HG02840 (cell line): Measurements from ENCODE around the gene ITSN2.

Source experiments
- ATAC-seq: cut with Tn5 transposase; IDR thresholded peaks from one replicate; pipeline ENCODE4 v1.9.1; 2021; ENCODE audit warnings: mild to moderate bottlenecking, moderate library complexity, moderate number of reproducible peaks; ENCODE audit not compliant: unreplicated experiment, low FRiP score

ITSN2 gene

GRCh38 chr2:24190503-24190902 lies 169.8 kb downstream of the ITSN2 start:
- no peak for ATAC-seq

DNA sequence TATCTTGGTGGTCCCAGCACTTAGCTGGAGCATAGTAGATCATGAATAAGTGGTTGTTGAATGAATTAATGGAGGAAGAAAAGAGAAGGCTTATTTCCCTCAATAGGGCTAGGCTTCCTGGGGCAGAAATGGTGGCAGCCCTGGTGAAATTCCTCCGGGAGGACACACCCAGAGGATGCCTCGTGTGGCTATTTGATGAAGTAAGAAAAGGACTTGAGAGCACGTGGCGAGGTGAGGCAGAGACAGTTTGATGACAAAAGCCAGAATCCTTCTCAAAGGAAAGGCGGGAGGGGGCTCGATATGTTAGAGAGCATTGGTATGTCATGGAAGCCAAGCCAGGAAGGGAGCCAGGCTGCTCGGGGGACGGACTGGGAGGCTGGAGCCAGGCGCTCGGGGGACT lies 170.8 kb downstream of the ITSN2 start:
- no peak for ATAC-seq

- ATAC-seq = no peak
These were observed 176.8 kb downstream of the ITSN2 start for GRCh38 chr2:24183366-24184069.

DNA sequence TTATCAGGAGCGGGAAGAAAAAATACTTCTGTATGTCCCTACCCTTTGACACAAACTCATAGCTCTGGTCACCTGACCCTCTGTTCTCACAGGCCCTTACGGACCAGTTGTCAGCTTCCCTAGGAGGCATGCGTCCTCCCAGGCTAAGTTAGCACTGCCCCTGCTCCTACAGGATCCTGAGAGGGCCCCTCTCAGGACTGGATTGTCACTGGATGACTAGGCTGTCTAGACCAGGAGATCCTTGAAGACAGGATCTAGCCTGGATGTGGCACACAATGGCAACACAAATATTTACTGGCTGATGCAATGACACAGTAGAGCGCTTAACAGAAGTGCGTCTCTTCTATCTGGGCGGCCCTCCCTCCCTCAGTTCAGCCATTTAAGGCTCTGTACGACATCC lies 177.8 kb downstream of the ITSN2 start:
- no peak for ATAC-seq

GRCh38 chr2:24181849-24182248 lies 178.5 kb downstream of the ITSN2 start:
- no peak for ATAC-seq

GRCh38 chr2:24179683-24180082 lies 180.7 kb downstream of the ITSN2 start:
- no peak for ATAC-seq

DNA sequence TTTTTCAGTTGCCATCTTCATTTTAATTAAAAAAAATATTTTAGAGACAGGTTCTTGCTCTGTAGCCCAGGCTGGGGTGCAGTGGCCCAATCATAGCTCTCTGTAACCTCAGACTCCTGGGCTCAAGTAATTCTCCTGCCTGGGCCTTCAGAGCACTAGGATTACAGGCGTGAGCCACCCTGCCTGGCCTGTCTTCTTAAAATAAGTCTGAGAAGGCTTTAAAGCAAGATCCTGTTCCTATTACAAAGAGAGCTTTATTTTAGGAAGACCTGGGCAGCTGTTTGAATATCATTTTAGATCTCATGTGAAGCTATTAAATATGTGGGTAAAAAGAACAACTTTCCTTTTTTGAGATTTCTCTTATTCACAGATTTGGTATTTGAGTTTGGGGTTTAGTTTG lies 184.0 kb downstream of the ITSN2 start:
- ATAC-seq = no peak

GRCh38 chr2:24175631-24176187 lies 184.6 kb downstream of the ITSN2 start:
- no peak for ATAC-seq

GRCh38 chr2:24174851-24175277 lies 185.5 kb downstream of the ITSN2 start, which contains the start of gene FAM228A:
Gene FAM228A, plus strand, starts transcription at chr2:24175053. Its CDS starts 428 bp downstream, at chr2:24175481.
- ATAC-seq = no peak

GRCh38 chr2:24169023-24169422 lies 191.3 kb downstream of the ITSN2 start:
- ATAC-seq = no peak

GRCh38 chr2:24164416-24164973 lies 195.8 kb downstream of the ITSN2 start:
- ATAC-seq = no peak

DNA sequence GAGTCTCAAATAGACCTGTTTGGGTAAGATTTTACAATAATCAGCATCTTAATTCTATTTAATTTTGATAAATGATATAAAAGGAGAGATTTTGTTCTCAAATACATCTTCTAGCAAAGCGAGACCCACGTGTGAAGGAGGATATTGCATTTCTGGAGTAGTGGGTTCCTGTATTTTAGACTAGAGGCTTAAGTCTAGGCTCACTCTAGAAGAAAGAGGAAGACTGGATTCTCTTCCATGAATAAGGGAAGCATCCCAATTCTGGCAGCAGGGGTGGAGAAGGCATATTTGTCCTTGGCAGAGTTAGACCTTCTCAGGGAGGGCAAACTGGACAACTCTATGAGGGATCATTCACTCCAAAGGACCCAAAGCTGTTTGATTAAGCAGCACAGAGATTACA lies 196.7 kb downstream of the ITSN2 start:
- no peak for ATAC-seq

GRCh38 chr2:24163186-24163585 lies 197.2 kb downstream of the ITSN2 start:
- ATAC-seq = no peak

- ATAC-seq = no peak
These were observed 197.8 kb downstream of the ITSN2 start for GRCh38 chr2:24162494-24162893.

DNA sequence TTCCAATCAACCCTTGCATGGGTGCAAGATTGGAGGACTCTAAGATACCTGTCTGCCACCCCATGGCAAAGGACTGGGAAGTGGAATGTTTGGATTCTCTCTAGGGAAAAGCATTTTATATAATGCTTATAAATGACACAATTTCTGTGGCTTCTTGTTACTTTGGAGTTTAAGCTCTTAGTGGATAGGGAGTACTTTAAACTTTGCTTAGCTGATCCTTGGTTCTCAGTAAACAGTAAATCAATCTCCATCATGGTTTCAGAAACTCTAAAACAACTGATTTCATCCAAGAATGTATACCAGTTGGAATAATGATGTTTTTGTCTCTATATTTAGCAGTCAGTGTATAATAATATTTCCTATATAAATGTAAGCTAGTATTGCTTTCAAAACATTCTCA lies 199.6 kb downstream of the ITSN2 start:
- ATAC-seq = no peak

DNA sequence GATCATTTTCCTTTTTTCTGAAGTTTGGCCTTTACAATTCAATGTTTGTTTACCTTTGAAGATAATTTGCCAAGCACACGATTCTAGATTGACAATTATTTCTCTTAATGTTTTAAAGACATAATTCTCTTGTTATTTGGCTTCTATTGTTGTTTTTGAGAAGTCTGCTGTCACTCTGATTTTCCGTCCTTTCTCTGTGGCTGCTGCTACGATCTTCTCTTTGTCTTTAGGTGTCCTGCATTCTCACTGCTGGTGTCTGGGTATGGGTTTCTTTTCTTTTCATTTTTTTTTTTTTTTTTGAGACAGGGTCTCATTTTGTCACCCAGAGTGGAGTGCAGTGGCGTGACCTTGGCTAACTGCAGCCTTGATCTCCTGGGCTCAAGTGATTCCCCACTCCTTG lies 200.6 kb downstream of the ITSN2 start:
- ATAC-seq = no peak

GRCh38 chr2:24158131-24158530 lies 202.2 kb downstream of the ITSN2 start:
- no peak for ATAC-seq

DNA sequence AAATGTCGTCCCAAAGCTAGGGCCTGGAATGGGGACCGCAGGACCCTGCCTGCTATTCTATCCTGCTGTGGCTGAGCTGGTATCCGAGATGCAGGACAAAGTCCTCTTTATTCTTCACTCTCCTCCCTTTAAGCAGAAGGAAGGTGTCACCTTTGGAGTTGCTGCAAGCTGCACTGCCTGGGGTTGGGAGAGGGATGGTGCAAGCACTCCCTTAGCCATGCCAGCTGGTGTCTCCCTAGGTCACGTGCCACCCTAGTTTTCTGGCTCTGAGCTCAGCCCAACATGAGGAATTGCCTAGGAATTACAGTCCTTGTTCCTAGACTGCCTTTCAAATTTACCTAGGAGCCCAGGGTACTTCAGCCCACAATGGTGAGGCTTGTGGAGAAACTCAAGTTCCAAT lies 206.9 kb downstream of the ITSN2 start:
- ATAC-seq = no peak
